IMR-90 (cell line): ENCODE results near the gene ERBB4. TPM values are rescaled to one million over a fixed set of nuclear protein-coding genes. Genes with fewer than 3 reads are reported as not detected.

Experiments
- ATAC-seq: fragments of 200-7000 bp; cut with Tn5 transposase; 2 replicates; pipeline ENCODE4 v1.9.1; 2020; ENCODE audit warnings: low read depth, mild to moderate bottlenecking, moderate library complexity
- BruUV-seq: library from RNA; stranded (reverse); fragments of 400-500 nt; replicated peaks from 2 replicates; lab custom pipeline; 2021; lab: Mats Ljungman, UMichigan
- CTCF ChIA-PET: fragments of 300-600 bp; formaldehyde crosslinking; extraction: SDS; loops from one replicate; lab custom pipeline; 2021; ENCODE audit warnings: antibody characterized with exemption; lab: Yijun Ruan, JAX
- POLR2A ChIA-PET: fragments of 300-600 bp; sonication (Branson Sonifier 250); formaldehyde crosslinking; loops from one replicate; lab custom pipeline; 2022; ENCODE audit warnings: antibody characterized with exemption; ENCODE audit not compliant: unreplicated experiment; lab: Charles Lee
- DNase-seq: peaks from one replicate; pipeline ENCODE4 v3.0.0; 2013
- H2AFZ ChIP-seq: replicated peaks from 2 replicates; pipeline ENCODE3; 2013; ENCODE audit warnings: low read length, mild to moderate bottlenecking; ENCODE audit not compliant: poor library complexity
- H2AK5ac ChIP-seq: 2 replicates; pipeline ENCODE4 v1.6.1; 2013; ENCODE audit warnings: low read depth, low read length, inconsistent platforms
- H2AK9ac ChIP-seq: replicated peaks from 2 replicates; pipeline ENCODE3; 2013; ENCODE audit warnings: mild to moderate bottlenecking, low read depth, low read length, moderate library complexity; ENCODE audit not compliant: poor library complexity
- H2BK120ac ChIP-seq: 2 replicates; pipeline ENCODE4 v1.6.1; 2013; ENCODE audit warnings: low read depth, low read length, inconsistent platforms
- H2BK15ac ChIP-seq: 3 replicates; pipeline ENCODE4 v1.6.1; 2013; ENCODE audit warnings: low read depth, low read length, inconsistent platforms
- H2BK20ac ChIP-seq: 2 replicates; pipeline ENCODE4 v1.6.1; 2013; ENCODE audit warnings: low read depth, mild to moderate bottlenecking, inconsistent platforms, low read length, moderate library complexity
- H2BK5ac ChIP-seq: 2 replicates; pipeline ENCODE4 v1.6.1; 2013; ENCODE audit warnings: mild to moderate bottlenecking, low read depth, low read length, inconsistent platforms; ENCODE audit not compliant: poor library complexity, severe bottlenecking
- H3K14ac ChIP-seq: replicated peaks from 2 replicates; pipeline ENCODE4 v1.6.1; 2013; ENCODE audit warnings: low read depth, low read length, inconsistent platforms
- H3K18ac ChIP-seq: 2 replicates; pipeline ENCODE4 v1.6.1; 2013; ENCODE audit warnings: low read depth, low read length, control low read depth
- H3K23ac ChIP-seq: 2 replicates; pipeline ENCODE4 v1.6.1; 2013; ENCODE audit warnings: low read depth, low read length, inconsistent platforms
- H3K27ac ChIP-seq: 2 replicates; pipeline ENCODE4 v1.5.1; 2013; ENCODE audit warnings: mild to moderate bottlenecking, control low read depth, low read length; ENCODE audit not compliant: insufficient read depth
- H3K27me3 ChIP-seq: 2 replicates; pipeline ENCODE4 v1.6.1; 2013; ENCODE audit warnings: low read length; ENCODE audit not compliant: control insufficient read depth, insufficient read depth
- H3K36me3 ChIP-seq: 2 replicates; pipeline ENCODE4 v1.6.1; 2013; ENCODE audit warnings: low read length, mixed read lengths; ENCODE audit not compliant: control insufficient read depth, insufficient read depth
- H3K4ac ChIP-seq: 2 replicates; pipeline ENCODE4 v1.6.1; 2013; ENCODE audit warnings: low read depth, low read length, inconsistent platforms
- H3K4me1 ChIP-seq: 2 replicates; pipeline ENCODE4 v1.6.1; 2013; ENCODE audit warnings: low read length, mixed read lengths; ENCODE audit not compliant: control insufficient read depth, insufficient read depth
- H3K4me2 ChIP-seq: 2 replicates; pipeline ENCODE4 v1.6.1; 2013; ENCODE audit warnings: low read depth, mild to moderate bottlenecking, control low read depth, low read length, moderate library complexity
- H3K4me3 ChIP-seq: 2 replicates; pipeline ENCODE4 v1.5.1; 2013; ENCODE audit warnings: low read depth, mild to moderate bottlenecking, control low read depth, low read length, moderate library complexity; ENCODE audit not compliant: insufficient read depth
- H3K56ac ChIP-seq: 2 replicates; pipeline ENCODE4 v1.6.1; 2013; ENCODE audit warnings: low read length, inconsistent platforms; ENCODE audit not compliant: insufficient read depth; ENCODE audit errors: extremely low read depth
- H3K79me1 ChIP-seq, 2 experiments: 2 replicates each; pipeline ENCODE4 v1.6.1; 2013; ENCODE audit warnings: low read length in 2 of 2, inconsistent platforms in 1 of 2, low read depth in 1 of 2
- H3K9ac ChIP-seq: 2 replicates; pipeline ENCODE4 v1.6.1; 2013; ENCODE audit warnings: low read depth, low read length, control low read depth
- H3K9me1 ChIP-seq: 2 replicates; pipeline ENCODE4 v1.6.1; 2013; ENCODE audit warnings: low read length, inconsistent platforms; ENCODE audit not compliant: insufficient read depth
- H3K9me3 ChIP-seq: 2 replicates; pipeline ENCODE4 v1.6.1; 2013; ENCODE audit warnings: low read length; ENCODE audit not compliant: control insufficient read depth, insufficient read depth
- H4K20me1 ChIP-seq: 2 replicates; pipeline ENCODE4 v1.6.1; 2013; ENCODE audit warnings: low read length, inconsistent platforms; ENCODE audit not compliant: insufficient read depth
- H4K5ac ChIP-seq: 2 replicates; pipeline ENCODE4 v1.6.1; 2013; ENCODE audit warnings: mild to moderate bottlenecking, low read depth, low read length, control low read depth
- H4K8ac ChIP-seq, 2 experiments: 2 replicates each; pipeline ENCODE4 v1.6.1; 2013; ENCODE audit warnings: low read depth in 2 of 2, low read length in 2 of 2, control low read depth in 1 of 2, inconsistent platforms in 1 of 2
- H4K91ac ChIP-seq: 2 replicates; pipeline ENCODE4 v1.6.1; 2013; ENCODE audit warnings: low read depth, low read length, inconsistent platforms; ENCODE audit not compliant: insufficient read depth
- FOS ChIP-seq: fragments of 150-350 bp; IDR thresholded peaks from 2 replicates; pipeline ENCODE4 v1.6.1; 2016; ENCODE audit warnings: low read depth, low read length
- SMC3 ChIP-seq: fragments of 150-350 bp; IDR thresholded peaks from 2 replicates; pipeline ENCODE4 v1.6.1; 2016; ENCODE audit warnings: low read depth, mild to moderate bottlenecking, antibody characterized with exemption, low read length, moderate library complexity
- USF2 ChIP-seq: fragments of 150-350 bp; IDR thresholded peaks from 2 replicates; pipeline ENCODE4 v1.6.1; 2017; ENCODE audit warnings: mild to moderate bottlenecking, antibody characterized with exemption, low read length, low read depth
- WGBS, 2 experiments: methylation state at CpG; one replicate each; pipeline versions ENCODE4 v1.1.5 to v1.1.7; 2013; ENCODE audit warnings: missing lambda C conversion rate in 2 of 2; ENCODE audit not compliant: insufficient read length in 1 of 2; ENCODE audit errors: extremely low coverage in 2 of 2; 5-methylcytosine and 5-hydroxymethylcytosine counted together
- dilution Hi-C: fragments of 300-500 bp; cut with HindIII; formaldehyde crosslinking; loops from one replicate; pipeline ENCODE4 v1.14.3; 2018; ENCODE audit warnings: low sequenced_read_pairs; ENCODE audit not compliant: unreplicated experiment
- in situ Hi-C: fragments of 300-500 bp; cut with MboI; formaldehyde crosslinking; loops from 3 replicates; pipeline ENCODE4 v1.14.3; 2019; ENCODE audit warnings: low sequenced_read_pairs, inconsistent platforms, mixed read lengths
- intact Hi-C: fragments of 100-400 bp; cut with micrococcal nuclease; formaldehyde crosslinking; loops from 2 replicates; pipeline ENCODE4 v1.10.0; 2022
- polyA plus RNA-seq, 3 experiments: library from polyadenylated mRNA; depleted of rRNA; stranded (reverse); fragments of >200 nt; gene quantifications; 2 replicates each; pipeline ENCODE4 v1.2.3, GENCODE V29; 2012; ENCODE audit warnings: low replicate concordance in 1 of 3
- total RNA-seq: library from RNA; depleted of rRNA; stranded (reverse); fragments of >200 nt; gene quantifications from 2 replicates; pipeline ENCODE4 v1.2.3, GENCODE V29; 2012

The ERBB4 gene
- total and polyA plus RNA-seq, 2 of the 4 experiments (the other 2 are of a cell fraction), result not detected

GRCh38 chr2:212052412-212053159 lies 486.0 kb downstream of the ERBB4 start:
- Histone ChIP-seq H4K91ac (peak overlapping the region; percentile 82), H3K18ac (peak overlapping the region; percentile 81), H2AFZ (peak overlapping the region; percentile 26), H2AK9ac (no peak overlapping the region), H3K9me1 (no peaks in the 10 kb centered on the region), H4K5ac (peak overlapping the region; percentile 89), H2AK5ac (peak overlapping the region; percentile 38), H4K8ac (peak overlapping the region; percentile 43 to 89), H3K9me3 (peaks cover 19% of the 10 kb centered on the region), H3K27me3 (no peaks in the 10 kb centered on the region), H3K36me3 (no peaks in the 10 kb centered on the region; the same call in 1 of the 2 replicates), H3K4me1 (peaks cover 10% of the 10 kb centered on the region), H2BK120ac (peak overlapping the region; percentile 99), H3K4ac (peak overlapping the region; percentile 82), H3K4me2 (no peak overlapping the region), H3K14ac (peak overlapping the region; percentile 54), H3K23ac (peak overlapping the region; percentile 6; the same call in 1 of the 2 replicates), H2BK15ac (peak overlapping the region; percentile 96; the same call in 2 of the 3 replicates), H3K27ac (peak overlapping the region; percentile 96), H4K20me1 (no peaks in the 10 kb centered on the region), H2BK5ac (peak overlapping the region; percentile 88), H3K4me3 (no peak overlapping the region), H3K9ac (no peak overlapping the region), H3K79me1 (no peaks in the 10 kb centered on the region), H2BK20ac (peak overlapping the region; percentile 81), H3K56ac (peak overlapping the region; percentile 66)
- ATAC-seq (peak; percentile 94), DNase-seq (peak; percentile 94)
- intact Hi-C loops (no loop called here), dilution Hi-C loops (no loop called here), in situ Hi-C loops (no loop called here)
- ChIA-PET POLR2A (no interaction called here), CTCF (no interaction called here)
- TF ChIP-seq FOS, result peak; percentile 51; the same call in 1 of the 2 replicates
- TF ChIP-seq USF2, result no peak
- no peak for TF ChIP-seq SMC3
- WGBS, 2 experiments, result no CpG with 5 or more reads among the region's 4 CpGs
- no TSS peak for BruUV-seq
